Activated T-helper 1 cell treated with Interleukin-2 at 50 U/mL for 16 hours (primary cell): ENCODE results near the gene CEP170B.
"Not testable (repeated sequence)": the region's sequence is repeated elsewhere in the genome, so short reads cannot be mapped to it uniquely, and the experiment has no call there.

Experiments used
- DNase-seq: peaks from one replicate; pipeline ENCODE4 v3.0.0-alpha.2; 2020; ENCODE audit warnings: low read depth

The CEP170B gene

GRCh38 chr14:104844306-104845032 lies 20.6 kb upstream of the CEP170B start:
- no peak for DNase-seq

GRCh38 chr14:104845033-104845666 lies 19.9 kb upstream of the CEP170B start:
- DNase-seq: no peak

GRCh38 chr14:104845834-104846441 lies 19.1 kb upstream of the CEP170B start:
- no peak for DNase-seq

GRCh38 chr14:104852280-104852663 lies 12.8 kb upstream of the CEP170B start:
- no peak for DNase-seq

- DNase-seq: no peak
Measured at GRCh38 chr14:104855532-104856090, 9.5 kb upstream of the CEP170B start.

- no peak for DNase-seq
Measured at GRCh38 chr14:104856157-104856868, 8.8 kb upstream of the CEP170B start.

GRCh38 chr14:104856869-104857860 lies 7.9 kb upstream of the CEP170B start:
- DNase-seq: no peak

- DNase-seq: not testable (repeated sequence)
Measured at GRCh38 chr14:104857931-104858330, 7.1 kb upstream of the CEP170B start.

GRCh38 chr14:104858811-104859426 lies 6.1 kb upstream of the CEP170B start:
- DNase-seq: no peak

- DNase-seq: no peak
Measured at GRCh38 chr14:104859900-104860299, 5.2 kb upstream of the CEP170B start.

- no peak for DNase-seq
Measured at GRCh38 chr14:104860414-104860813, 4.7 kb upstream of the CEP170B start.

GRCh38 chr14:104863131-104863862 lies 1.8 kb upstream of the CEP170B start:
- no peak for DNase-seq

GRCh38 chr14:104863923-104864266 lies 1.2 kb upstream of the CEP170B start:
- no peak for DNase-seq

GRCh38 chr14:104864267-104865080 lies 594 bp upstream of the CEP170B start:
- DNase-seq: no peak

GRCh38 chr14:104865631-104866441 lies 768 bp downstream of the CEP170B start:
- DNase-seq: no peak

- no peak for DNase-seq
Measured at GRCh38 chr14:104866451-104867370, 1.6 kb downstream of the CEP170B start.

GRCh38 chr14:104867371-104868059 lies 2.4 kb downstream of the CEP170B start:
- DNase-seq: no peak
